ENCODE data around the gene RERE. TPM values are rescaled to one million over a fixed set of nuclear protein-coding genes. Genes with fewer than 3 reads are reported as not detected.

RERE gene
- total RNA-seq, 1 donor from 2014 or later = 134 TPM

DNA sequence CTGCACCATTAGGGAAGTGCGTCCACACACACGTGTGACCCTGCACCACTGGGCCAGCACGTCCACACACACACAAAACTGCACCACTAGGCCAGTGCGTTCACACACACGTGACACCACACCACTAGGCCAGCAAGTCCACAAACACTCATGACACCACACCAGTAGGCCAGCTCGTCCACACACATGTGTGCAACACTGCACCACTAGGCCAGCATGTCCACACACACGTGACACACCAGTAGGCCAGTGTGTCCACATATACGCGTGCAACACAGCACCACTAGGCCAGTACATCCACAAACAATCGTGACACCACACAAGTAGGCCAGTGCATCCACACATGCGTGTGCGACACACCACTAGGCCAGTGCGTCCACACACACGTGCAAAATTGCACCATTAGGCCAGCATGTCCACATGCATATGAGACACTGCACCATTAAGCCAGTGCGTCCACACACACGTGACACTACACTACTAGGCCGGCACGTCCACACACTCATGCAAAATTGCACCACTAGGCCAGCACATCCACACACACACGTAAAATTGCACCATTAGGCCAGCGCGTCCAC is 264.5 kb downstream of the RERE start:
- intact Hi-C loops (cut with DNase I) = no loop called here
- ATAC-seq (no peak), DNase-seq (ENCODE audit: low spot score) (no peak)

DNA sequence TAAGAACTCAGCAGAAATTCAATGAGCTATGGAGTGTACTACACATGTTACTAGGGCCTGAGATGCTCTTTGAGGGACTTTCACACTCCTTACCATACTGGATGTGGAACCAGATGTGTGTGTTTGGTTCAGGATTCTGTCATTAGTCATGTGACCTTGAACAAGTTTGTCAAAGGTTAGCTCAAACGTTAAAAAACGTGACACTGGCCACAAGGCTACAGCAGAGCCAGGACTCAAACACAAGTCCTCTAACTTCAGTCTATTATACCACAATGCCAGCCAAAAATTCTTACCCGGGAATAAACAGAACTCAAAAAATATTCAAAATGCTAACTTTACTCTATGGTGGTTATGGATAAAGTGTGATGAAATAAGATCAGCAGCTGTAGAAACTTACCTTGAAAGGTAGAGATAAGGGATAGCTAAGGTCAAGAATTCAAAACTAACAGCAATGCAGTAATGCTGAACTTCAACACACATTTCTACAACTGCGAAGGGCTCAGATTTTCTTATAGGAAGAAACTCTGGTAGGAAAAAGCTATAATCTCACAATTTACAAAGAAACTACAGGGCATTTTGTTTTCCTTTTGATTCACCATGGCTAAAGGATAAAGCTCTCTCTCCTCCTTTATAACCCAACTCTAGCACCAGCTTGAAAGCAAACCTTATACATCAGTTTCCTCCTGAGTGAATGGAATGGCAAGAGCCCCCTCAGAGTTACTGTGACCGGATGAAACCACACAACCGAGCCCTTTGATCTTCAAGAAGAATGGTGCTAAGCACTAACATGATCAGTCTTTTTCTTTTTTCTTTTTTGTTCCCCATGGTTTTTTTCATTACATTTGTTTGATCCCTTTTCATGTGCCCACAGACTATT is 265.6 kb downstream of the RERE start:
- intact Hi-C loops (cut with DNase I) = no loop called here
- DNase-seq (ENCODE audit: low spot score) (no peak), ATAC-seq (no peak)

- ATAC-seq = no peak
- DNase-seq (ENCODE audit: low spot score) = no peak
- intact Hi-C loops (cut with DNase I) = no loop called here
Observed at GRCh38 chr1:8551057-8551456, 266.4 kb downstream of the RERE start.

DNA sequence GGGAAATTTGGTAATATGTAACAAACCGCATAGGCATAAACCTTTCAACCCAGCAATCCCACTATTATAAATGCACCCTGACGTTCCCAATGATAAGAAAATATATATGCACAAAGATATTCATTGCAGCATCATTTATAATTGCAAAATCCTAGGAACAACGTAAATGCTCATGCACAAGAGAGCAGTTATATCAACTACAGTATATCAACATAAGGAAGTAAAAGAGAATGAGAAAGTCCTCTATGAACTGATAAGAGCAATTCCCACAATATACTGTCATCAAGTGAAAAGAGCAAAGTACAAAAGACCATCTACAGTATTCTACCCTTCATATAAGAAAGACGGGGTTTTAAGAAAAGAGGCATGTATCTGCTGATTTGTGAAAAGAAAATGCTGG is 269.6 kb downstream of the RERE start:
- ATAC-seq = no peak
- intact Hi-C loops (cut with DNase I) = no loop called here
- no peak for DNase-seq (ENCODE audit: low spot score)

DNA sequence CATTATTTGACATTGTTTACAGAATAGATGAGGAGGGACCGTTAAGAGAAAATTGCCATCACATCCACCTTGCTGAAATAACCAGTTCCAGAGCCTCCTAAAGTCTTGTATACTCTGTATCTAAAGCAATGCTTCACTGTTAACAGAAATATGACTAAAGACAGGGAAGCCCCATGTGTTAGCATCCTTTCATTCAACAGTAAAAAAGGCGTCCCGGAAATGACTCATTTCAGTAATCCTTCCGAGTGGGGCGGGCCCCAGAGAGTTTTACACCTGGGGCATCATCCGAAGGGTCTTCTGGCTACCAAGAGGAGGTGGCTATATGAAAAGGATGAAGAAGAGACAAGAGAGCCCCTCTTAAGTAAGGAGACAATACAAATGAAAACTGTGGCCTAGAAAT is 272.4 kb downstream of the RERE start:
- DNase-seq (ENCODE audit: low spot score) (no peak), ATAC-seq (no peak)
- intact Hi-C loops (cut with DNase I) = no loop called here

DNA sequence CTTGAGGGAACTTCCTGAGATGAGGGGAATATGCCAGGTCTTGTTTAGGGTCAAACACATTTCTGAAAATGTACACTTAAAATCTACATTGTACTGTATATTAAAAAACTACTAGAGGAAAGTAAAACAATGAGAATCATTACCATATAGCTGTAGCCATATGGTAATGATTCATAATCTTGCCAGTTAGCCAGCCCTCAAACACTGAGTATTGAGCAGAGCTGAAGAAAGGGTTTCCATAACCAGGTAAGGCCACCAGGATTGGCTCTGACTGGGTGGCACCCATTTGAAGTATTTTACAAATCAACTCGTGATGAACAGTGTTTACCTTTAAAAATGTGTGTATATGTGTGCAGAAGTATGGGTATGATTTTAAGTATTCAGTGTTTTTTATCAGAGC is 272.8 kb downstream of the RERE start:
- intact Hi-C loops (cut with DNase I) = no loop called here
- ATAC-seq = no peak
- no peak for DNase-seq (ENCODE audit: low spot score)

DNA sequence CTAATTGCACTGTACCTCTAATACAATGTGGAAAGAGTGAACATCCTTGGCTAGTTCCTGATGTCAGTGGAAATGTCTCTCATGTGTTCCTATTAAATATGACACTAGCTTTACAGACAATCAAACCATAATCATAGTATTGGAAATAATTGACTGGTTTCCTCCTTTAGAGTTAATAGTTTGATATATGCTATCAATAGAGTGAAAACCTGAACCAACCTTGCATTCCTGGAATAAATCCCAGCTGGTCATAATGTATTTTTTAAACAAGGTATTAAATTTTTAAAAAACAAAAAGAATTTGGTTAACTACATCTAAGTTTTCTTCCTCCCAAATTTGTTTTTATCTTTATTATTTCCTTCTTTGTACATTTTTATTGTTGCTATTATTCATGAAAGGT is 273.5 kb downstream of the RERE start:
- intact Hi-C loops (cut with DNase I) = no loop called here
- no peak for DNase-seq (ENCODE audit: low spot score)
- no peak for ATAC-seq

GRCh38 chr1:8541961-8542521 is 275.4 kb downstream of the RERE start:
- ATAC-seq (no peak), DNase-seq (ENCODE audit: low spot score) (no peak)
- intact Hi-C loops (cut with DNase I) = no loop called here

- intact Hi-C loops (cut with DNase I) = no loop called here
- DNase-seq (ENCODE audit: low spot score) = no peak
- no peak for ATAC-seq
Observed at GRCh38 chr1:8540971-8541370, 276.5 kb downstream of the RERE start.

DNA sequence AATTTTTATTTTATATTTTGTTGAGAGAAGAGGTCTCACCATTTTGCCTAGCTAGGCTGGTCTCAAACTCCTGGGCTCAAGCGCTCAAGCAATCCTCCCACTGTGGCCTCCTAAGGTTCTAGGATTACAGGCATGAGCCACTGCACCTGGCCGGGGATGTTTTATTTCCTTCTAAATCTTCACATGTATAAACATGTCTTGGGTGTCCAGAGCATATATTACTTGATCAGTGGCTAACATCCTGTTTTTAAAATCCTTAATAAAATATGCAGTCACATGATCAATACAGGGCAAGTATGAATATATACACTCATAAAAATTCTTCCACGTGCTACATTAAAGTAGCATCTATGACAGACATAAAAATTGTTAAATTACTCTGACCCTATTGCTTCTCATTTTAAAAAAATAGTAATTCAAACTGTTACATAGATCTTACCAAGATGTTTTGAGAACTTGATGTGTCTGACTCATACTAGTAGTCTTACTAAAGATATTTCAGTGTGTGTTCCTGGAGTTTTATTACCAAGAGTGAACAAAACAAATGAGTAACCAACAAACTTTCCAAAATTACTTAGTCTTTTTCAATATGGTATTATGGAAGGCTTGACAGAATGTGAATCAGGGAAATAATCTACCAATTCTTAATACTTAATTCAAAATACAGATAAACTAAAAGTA is 277.0 kb downstream of the RERE start:
- no peak for ATAC-seq
- no peak for DNase-seq (ENCODE audit: low spot score)
- intact Hi-C loops (cut with DNase I) = no loop called here

- ATAC-seq = no peak
- intact Hi-C loops (cut with DNase I) = no loop called here
- no peak for DNase-seq (ENCODE audit: low spot score)
Observed at GRCh38 chr1:8539683-8540082, 277.8 kb downstream of the RERE start.

DNA sequence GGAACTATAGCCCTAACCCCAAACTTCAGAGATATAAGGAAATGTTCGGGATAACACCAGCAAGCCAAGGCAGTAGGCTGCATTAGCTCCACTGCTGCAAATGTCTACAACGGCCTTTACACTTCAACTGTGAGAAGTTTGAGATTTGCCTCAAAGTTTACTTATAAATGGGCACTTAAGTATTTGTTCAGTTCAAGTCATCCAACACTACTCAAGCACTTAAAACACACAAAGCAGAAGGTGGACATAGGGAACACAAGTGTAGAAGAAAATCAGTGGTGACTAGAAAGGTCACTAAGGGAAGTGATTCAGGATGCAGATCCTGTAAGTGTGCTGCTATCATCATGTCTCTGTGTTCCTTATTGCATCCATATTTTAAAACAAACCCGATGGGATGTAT is 278.9 kb downstream of the RERE start:
- no peak for DNase-seq (ENCODE audit: low spot score)

DNA sequence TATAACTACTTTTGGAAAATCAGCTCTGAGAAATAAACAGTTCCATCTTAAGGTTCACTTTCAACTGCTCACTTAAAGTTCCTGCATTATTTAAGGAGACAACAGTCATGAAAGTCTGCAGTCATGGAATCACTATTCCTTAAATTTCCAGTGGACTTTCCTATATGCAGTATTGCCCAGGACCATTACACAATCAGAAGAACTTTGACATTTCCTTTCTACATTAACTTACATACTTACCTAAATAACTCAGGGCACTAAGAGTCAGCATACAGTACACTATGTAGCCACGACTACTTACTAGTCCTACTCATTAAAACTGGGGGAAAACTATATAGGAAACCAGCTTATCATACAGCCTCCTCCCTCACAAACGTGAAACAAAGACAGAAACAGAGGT is 279.4 kb downstream of the RERE start:
- DNase-seq (ENCODE audit: low spot score) = no peak
- intact Hi-C loops (cut with DNase I) = no loop called here
- ATAC-seq = no peak

More for the DNA sequence above, 278.9 kb downstream of the RERE start:
- intact Hi-C loops (cut with DNase I) = no loop called here
- ATAC-seq = no peak

DNA sequence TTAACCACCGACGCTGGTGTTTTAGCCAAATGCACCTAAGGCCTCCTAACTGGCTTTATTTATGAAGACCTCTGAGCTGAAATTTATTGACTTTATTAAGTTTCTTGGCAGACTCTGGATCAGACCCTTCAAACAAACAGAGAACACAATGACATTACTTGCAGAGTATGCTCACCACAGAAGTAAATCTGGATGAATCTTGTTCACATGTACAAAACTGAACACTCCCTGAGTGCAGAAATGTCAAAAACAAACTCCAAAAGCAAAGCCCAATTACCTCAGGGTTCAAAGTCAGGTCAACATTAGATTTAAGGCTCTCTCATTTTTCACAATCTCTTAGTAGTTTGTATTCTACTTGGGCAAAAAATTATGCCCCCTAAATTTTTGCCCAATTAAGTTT is 280.9 kb downstream of the RERE start:
- intact Hi-C loops (cut with DNase I) = no loop called here
- ATAC-seq = peak; percentile 73
- no peak for DNase-seq (ENCODE audit: low spot score)

DNA sequence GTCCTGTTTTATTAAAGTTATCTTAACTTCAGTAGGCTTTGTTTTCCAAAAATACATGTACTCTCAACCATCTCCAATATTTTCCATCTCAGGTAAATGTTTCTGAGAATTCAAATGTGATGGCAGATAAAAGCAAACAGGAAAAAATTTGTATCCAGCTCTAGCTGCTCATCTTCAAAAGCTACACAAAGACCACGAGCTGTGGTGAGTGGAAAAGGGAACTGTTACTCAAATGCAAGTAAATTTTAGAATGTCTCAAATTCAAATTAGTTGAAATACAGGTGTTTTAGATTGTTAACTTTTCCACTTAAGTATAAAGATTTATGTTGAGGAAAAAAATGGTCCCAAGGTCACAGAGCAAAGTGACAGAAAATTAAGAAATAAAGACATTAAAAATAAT is 283.5 kb downstream of the RERE start:
- intact Hi-C loops (cut with DNase I) = no loop called here

DNA sequence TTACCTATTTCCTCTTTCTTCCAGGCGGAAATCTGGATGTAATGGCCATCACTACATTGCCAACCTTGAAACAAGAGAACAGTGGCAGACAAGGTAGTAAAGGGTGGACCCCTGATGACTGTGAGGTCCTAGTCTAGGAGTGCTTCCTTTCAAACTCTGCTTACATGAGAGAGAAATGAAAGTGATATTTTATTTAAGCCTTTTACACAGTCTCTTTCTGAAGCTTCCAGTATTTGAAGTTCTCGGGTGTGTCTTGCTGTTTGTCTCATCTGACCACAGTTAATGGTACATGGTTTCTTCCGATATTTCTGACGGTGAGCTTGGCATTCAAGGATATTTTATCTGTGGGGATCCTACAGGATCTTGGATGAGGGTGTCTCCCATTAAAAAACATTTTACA is 284.3 kb downstream of the RERE start:
- ATAC-seq (no peak), DNase-seq (ENCODE audit: low spot score) (no peak)
- intact Hi-C loops (cut with DNase I) = no loop called here

More for the DNA sequence above, 283.5 kb downstream of the RERE start:
- no peak for DNase-seq (ENCODE audit: low spot score)
- ATAC-seq = no peak

DNA sequence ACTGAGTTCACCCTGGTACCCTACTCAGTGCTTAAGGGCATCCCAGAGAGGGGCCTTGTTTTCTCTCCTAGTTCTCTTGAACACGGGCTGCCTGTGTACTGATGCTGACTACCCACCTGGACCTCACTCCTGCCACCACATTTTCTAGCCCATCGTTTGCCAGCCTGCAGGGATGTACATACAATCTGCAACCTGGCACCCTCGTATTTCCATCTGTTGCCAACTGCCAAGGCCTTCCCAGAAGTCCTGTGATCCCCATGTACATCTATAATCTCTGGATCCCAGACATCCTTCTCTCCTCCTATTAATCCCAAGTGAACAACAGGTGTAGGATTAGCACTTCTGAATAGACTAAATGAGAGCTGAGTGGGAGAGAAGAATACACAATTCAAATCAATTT is 287.5 kb downstream of the RERE start:
- ATAC-seq = no peak
- intact Hi-C loops (cut with DNase I) = no loop called here
- DNase-seq (ENCODE audit: low spot score) = no peak

DNA sequence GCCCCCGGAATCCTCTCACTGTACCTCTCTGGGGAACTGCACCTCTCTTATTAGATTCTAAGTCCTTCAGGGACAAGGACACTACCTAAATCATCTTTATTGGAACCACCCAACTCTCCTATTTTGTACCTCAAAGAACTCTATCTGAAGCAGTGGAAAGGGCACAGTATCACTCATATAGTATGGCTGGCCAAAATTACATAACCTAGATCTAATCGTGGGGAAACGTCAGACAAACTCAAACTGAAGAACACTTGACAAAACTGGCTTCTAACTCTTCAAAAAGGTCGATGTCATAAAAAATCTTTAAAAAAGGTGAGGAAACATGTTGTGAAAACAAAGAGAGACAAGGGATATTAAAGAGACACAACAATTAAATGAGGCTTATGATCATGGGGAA is 289.5 kb downstream of the RERE start:
- no peak for DNase-seq (ENCODE audit: low spot score)
- intact Hi-C loops (cut with DNase I) = no loop called here
- ATAC-seq = no peak

- ATAC-seq (peak; percentile 99), DNase-seq (ENCODE audit: low spot score) (peak; percentile 83)
- intact Hi-C loops (cut with DNase I) = no loop called here
Observed at GRCh38 chr1:8525558-8526275, 291.7 kb downstream of the RERE start.
